ENCODE data around the gene SRPK2.
"Not testable (repeated sequence)": the region's sequence is repeated elsewhere in the genome, so short reads cannot be mapped to it uniquely, and the experiment has no call there.

The SRPK2 gene

GRCh38 chr7:105305633-105306032, 83.1 kb downstream of the SRPK2 start:
- no peak overlapping the region for H2AFZ ChIP-seq (ENCODE audit: low read length)
- H3K4me1 ChIP-seq (ENCODE audit: insufficient read depth, low read length, poor library complexity, severe bottlenecking): peaks cover 68% of the 10 kb centered on the region
- H3K4me3 ChIP-seq (ENCODE audit: low read length, poor library complexity, severe bottlenecking): no peak overlapping the region
- H3K9me3 ChIP-seq (ENCODE audit: insufficient read depth, low read depth, low read length): no peaks in the 10 kb centered on the region
- peak overlapping the region; percentile 43 for H3K4me2 ChIP-seq (ENCODE audit: low read depth, low read length, poor library complexity, severe bottlenecking)
- H4K20me1 ChIP-seq (ENCODE audit: insufficient read depth, low read length, poor library complexity, severe bottlenecking): no peaks in the 10 kb centered on the region
- peaks cover 90% of the 10 kb centered on the region for H3K79me2 ChIP-seq (ENCODE audit: insufficient read depth, low read length)
- H3K27me3 ChIP-seq (ENCODE audit: insufficient read depth, low read length, poor library complexity, severe bottlenecking): no peaks in the 10 kb centered on the region
- H3K9me2 ChIP-seq (replicated peaks; ENCODE audit: low read depth, low read length): no peaks in the 10 kb centered on the region
- peak overlapping the region; percentile 31 for H3K9ac ChIP-seq (ENCODE audit: low read depth, low read length, poor library complexity, severe bottlenecking)
- no peaks in the 10 kb centered on the region for H3K36me3 ChIP-seq (ENCODE audit: insufficient read depth, low read length)
- H3F3A ChIP-seq (ENCODE audit: low read depth): no peaks in the 10 kb centered on the region
- TF ChIP-seq, protein P1, sequence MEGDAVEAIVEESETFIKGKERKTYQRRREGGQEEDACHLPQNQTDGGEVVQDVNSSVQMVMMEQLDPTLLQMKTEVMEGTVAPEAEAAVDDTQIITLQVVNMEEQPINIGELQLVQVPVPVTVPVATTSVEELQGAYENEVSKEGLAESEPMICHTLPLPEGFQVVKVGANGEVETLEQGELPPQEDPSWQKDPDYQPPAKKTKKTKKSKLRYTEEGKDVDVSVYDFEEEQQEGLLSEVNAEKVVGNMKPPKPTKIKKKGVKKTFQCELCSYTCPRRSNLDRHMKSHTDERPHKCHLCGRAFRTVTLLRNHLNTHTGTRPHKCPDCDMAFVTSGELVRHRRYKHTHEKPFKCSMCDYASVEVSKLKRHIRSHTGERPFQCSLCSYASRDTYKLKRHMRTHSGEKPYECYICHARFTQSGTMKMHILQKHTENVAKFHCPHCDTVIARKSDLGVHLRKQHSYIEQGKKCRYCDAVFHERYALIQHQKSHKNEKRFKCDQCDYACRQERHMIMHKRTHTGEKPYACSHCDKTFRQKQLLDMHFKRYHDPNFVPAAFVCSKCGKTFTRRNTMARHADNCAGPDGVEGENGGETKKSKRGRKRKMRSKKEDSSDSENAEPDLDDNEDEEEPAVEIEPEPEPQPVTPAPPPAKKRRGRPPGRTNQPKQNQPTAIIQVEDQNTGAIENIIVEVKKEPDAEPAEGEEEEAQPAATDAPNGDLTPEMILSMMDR (conservative IDR thresholded peaks at IDR 0.05; ENCODE audit: low read length): no peak
- no peak for TF ChIP-seq EZH2phosphoT487 (IDR thresholded peaks at IDR 0.05; ENCODE audit: borderline replicate concordance)

DNA sequence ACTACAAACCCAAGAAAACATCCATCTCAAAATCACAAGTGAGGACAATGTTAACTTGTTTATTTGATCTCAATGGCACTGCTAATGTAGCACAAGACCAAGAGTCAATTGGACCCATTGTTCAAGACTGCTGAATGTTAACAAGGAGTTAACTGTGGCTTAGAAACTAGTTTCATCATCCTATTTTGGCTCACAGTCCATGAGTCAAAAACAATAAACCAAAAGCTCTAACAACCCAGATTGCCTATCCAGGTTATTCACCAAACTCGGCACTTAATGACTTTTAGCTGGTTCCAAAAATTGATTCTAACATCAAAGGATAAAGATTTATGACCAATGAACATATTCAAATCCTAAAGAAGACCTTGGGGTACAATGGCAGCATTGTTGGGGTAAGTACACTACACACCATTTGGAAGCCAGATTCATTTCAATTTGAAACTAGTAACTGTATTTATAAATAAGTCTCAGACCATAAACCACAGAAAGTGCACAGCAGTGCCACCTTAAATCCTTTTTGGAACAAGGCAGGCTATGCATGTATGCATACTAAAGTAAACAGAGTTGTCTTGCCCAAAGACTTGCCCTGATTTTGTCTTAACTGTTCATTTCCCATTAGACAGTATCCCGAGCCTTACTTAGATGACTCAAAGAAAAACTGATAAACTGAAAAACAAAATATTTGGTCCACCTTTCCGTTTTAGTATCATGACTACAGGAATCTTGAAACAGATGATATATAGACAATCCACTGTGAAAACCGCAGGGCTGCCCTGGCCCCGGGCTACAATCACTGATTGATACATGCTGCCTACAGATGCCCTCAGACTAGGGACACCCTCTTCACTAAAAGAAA, 84.5 kb downstream of the SRPK2 start:
- peaks cover 83% of the 10 kb centered on the region for H3K79me2 ChIP-seq (ENCODE audit: insufficient read depth, low read length)
- H3K9me2 ChIP-seq (replicated peaks; ENCODE audit: low read depth, low read length): no peaks in the 10 kb centered on the region
- peaks cover 9% of the 10 kb centered on the region for H3F3A ChIP-seq (ENCODE audit: low read depth)
- no peaks in the 10 kb centered on the region for H4K20me1 ChIP-seq (ENCODE audit: insufficient read depth, low read length, poor library complexity, severe bottlenecking)
- H2AFZ ChIP-seq (ENCODE audit: low read length): no peak overlapping the region
- H3K27me3 ChIP-seq (ENCODE audit: insufficient read depth, low read length, poor library complexity, severe bottlenecking): no peaks in the 10 kb centered on the region
- peaks cover 62% of the 10 kb centered on the region for H3K4me1 ChIP-seq (ENCODE audit: insufficient read depth, low read length, poor library complexity, severe bottlenecking)
- H3K36me3 ChIP-seq (ENCODE audit: insufficient read depth, low read length): no peaks in the 10 kb centered on the region
- H3K4me2 ChIP-seq (ENCODE audit: low read depth, low read length, poor library complexity, severe bottlenecking): no peak overlapping the region
- no peak overlapping the region for H3K4me3 ChIP-seq (ENCODE audit: low read length, poor library complexity, severe bottlenecking)
- H3K9me3 ChIP-seq (ENCODE audit: insufficient read depth, low read depth, low read length): no peaks in the 10 kb centered on the region
- TF ChIP-seq EZH2phosphoT487 (IDR thresholded peaks at IDR 0.05; ENCODE audit: borderline replicate concordance): no peak
- TF ChIP-seq, protein P1 (conservative IDR thresholded peaks at IDR 0.05; ENCODE audit: low read length): no peak
- no peak overlapping the region for H3K9ac ChIP-seq (ENCODE audit: low read depth, low read length, poor library complexity, severe bottlenecking)

GRCh38 chr7:105300587-105300986, 88.1 kb downstream of the SRPK2 start:
- H3K36me3 ChIP-seq (ENCODE audit: insufficient read depth, low read length); H3K9me2 ChIP-seq (replicated peaks; ENCODE audit: low read depth, low read length); H3K27me3 ChIP-seq (ENCODE audit: insufficient read depth, low read length, poor library complexity, severe bottlenecking); H2AFZ ChIP-seq (ENCODE audit: low read length); H3K9me3 ChIP-seq (ENCODE audit: insufficient read depth, low read depth, low read length); H4K20me1 ChIP-seq (ENCODE audit: insufficient read depth, low read length, poor library complexity, severe bottlenecking); H3K9ac ChIP-seq (ENCODE audit: low read depth, low read length, poor library complexity, severe bottlenecking): not testable (repeated sequence)
- Histone ChIP-seq H3K4me1 (ENCODE audit: insufficient read depth, low read length, poor library complexity, severe bottlenecking) (peaks cover 60% of the 10 kb centered on the region), H3K4me3 (ENCODE audit: low read length, poor library complexity, severe bottlenecking) (peak overlapping the region; percentile 38), H3K79me2 (ENCODE audit: insufficient read depth, low read length) (peaks cover 81% of the 10 kb centered on the region), H3K4me2 (ENCODE audit: low read depth, low read length, poor library complexity, severe bottlenecking) (peak overlapping the region; percentile 55), H3F3A (ENCODE audit: low read depth) (peaks cover 14% of the 10 kb centered on the region)

All from Loucy (cell line).